NCI-H1417 treated with DMSO at 0.1 percent for 48 hours (cell line): Measurements from ENCODE around the gene HBB.
"Not testable (repeated sequence)": the region's sequence is repeated elsewhere in the genome, so short reads cannot be mapped to it uniquely, and the experiment has no call there.

Experiments used
- DNase-seq: peaks from one replicate; lab custom pipeline; 2025; lab: John Stamatoyannopoulos, UW

HBB gene

GRCh38 chr11:5226732-5227310, at the start of gene HBB:
TSS of gene HBB (minus strand) at chr11:5227071. CDS start at chr11:5227021, 50 bp downstream.
- no peak for DNase-seq

DNA sequence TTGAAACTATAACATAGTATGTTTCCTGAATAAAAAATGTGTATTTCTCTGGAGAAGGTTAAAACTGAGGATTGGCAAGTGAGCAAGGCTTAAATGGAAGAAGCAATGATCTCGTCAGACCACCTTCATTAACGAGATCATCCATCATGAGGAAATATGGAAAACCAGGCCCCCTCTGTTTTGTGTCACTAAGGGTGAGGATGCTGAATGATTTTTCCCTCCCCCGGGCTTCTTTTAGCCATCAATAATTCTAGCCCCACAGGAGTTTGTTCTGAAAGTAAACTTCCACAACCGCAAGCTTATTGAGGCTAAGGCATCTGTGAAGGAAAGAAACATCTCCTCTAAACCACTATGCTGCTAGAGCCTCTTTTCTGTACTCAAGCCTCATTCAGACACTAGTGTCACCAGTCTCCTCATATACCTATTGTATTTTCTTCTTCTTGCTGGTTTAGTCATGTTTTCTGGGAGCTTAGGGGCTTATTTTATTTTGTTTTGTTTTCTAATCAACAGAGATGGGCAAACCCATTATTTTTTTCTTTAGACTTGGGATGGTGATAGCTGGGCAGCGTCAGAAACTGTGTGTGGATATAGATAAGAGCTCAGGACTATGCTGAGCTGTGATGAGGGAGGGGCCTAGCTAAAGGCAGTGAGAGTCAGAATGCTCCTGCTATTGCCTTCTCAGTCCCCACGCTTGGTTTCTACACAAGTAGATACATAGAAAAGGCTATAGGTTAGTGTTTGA, 48.7 kb upstream of the HBB start:
- no peak for DNase-seq

DNA sequence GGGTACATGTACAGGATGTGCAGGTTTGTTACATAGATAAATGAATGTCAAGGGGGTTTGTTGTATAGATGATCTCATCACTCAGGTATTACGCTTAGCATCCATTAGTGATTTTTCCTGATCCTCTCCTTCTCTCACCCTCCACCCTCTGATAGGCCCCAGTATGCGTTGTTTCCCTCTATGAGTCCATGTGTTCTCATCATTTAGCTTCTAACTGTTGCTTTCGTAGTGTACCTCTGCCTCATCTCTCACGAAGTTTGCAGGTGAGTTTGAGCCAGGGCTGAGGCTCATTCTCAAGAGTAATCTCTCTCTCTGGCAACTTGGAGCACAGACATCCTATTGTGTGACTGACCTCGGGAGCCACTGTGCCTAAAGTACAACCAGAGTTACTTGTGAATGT, 47.5 kb upstream of the HBB start:
- no peak for DNase-seq

DNA sequence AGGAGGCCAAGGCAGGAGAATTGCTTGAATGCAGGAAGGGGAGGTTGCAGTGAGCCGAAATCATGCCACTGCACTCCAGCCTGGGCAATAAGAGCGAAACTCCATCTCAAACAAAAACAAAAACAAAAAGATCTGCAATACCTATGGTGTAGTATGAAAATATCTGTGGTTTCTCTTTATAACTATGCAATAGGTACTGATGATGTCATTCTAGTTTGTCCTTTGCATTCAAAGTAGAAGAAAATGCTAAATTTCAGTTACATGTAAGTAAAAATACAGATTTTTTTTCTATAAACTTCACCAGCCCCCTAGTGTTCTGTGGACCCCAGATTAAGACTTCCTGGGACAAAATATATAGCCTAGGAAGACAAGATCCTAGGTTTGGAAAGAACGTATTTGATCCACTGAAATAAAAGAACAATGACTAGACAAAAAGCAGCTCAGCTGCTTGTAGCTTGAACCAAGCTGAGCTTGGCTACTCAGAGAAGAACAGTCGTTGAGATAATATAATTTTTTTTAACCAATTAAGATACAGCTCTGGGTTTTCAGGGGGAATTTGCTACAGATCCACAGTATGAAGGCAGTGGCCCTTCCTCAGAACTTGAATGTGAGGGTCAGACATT, 45.6 kb upstream of the HBB start:
- no peak for DNase-seq

DNA sequence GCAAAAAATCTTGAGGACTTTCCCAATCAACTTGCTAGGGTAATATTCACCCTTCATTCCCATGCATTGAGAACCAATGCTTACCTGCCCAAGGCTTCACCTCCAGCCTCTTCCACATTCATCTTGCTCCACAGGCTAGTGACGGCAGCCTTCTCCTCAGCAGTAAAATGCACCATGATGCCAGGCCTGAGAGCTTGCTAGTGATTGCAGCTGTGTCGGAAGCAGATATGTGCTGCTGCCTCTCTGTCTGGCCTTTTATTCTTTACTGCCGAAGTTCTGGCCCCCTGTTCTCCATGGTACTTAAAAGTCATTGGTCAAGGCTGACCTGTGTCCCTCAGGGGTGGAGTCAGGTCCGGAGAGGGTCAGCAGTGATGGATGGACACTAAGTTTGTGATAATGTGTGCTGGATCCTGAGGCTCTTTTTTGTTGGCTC, 42.9 kb upstream of the HBB start, which contains the start of gene HBE1:
Gene HBE1, minus strand, starts transcription at position 231 of the 433 bp plus-strand sequence. Its CDS starts 55 bp downstream, at position 176.
- DNase-seq = no peak

GRCh38 chr11:5267033-5267563, 40.2 kb upstream of the HBB start:
- no peak for DNase-seq

- no peak for DNase-seq
Measured at GRCh38 chr11:5266609-5267008, 39.7 kb upstream of the HBB start.

DNA sequence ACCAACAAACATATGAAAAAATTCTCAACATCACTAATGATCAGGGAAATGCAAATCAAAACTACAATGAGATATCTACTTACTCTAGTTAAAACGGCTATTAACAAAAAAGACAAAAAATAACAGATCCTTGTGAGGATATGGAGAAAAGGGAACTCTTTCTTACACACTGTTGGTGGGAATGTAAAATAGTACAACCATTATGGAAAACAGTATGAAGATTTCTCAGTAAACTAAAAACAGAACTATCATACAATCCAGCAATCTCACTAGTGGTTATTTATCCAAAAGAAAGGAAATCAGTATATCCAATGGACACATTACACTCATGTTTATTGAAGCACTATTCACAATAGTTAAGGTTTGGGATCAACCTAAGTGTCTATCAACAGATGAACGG, 39.0 kb upstream of the HBB start:
- DNase-seq = no peak

GRCh38 chr11:5258543-5259262, 31.8 kb upstream of the HBB start:
- no peak for DNase-seq

DNA sequence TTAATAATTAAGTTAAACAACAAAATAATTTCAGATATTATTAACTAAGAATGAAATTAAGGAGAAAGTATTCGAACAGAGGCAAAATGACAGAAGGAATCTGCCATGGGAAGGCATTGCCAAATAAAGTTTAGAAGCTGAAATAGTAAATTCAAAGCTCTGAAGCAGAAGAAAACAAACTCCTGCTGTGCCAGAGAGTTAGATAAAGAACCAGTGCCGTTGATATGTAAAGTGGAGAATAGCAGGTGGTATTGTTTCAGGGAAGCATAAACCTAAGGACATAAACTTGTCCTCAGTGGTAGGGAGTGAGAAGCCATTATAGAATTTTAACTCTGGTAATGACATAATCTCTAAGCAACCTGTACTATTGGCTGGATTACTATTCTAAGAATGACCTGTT, 30.4 kb upstream of the HBB start:
- no peak for DNase-seq

GRCh38 chr11:5254646-5255413, 28.0 kb upstream of the HBB start, which contains the start of gene HBG2:
TSS of gene HBG2 (minus strand) at chr11:5254781. CDS start at chr11:5254728, 53 bp downstream.
- not testable (repeated sequence) for DNase-seq

DNA sequence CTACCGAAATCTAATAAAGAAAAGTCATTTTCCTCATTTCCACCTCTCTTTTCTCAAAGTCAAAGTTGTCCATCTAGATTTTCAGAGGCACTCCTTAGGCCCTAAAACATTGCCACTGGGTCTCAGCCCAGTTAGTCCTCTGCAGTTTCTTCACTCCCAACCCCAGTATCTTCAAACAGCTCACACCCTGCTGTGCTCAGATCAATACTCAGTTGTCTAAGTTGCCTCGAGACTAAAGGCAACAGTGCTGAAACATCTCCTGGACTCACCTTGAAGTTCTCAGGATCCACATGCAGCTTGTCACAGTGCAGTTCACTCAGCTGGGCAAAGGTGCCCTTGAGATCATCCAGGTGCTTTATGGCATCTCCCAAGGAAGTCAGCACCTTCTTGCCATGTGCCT, 27.2 kb upstream of the HBB start:
- not testable (repeated sequence) for DNase-seq

DNA sequence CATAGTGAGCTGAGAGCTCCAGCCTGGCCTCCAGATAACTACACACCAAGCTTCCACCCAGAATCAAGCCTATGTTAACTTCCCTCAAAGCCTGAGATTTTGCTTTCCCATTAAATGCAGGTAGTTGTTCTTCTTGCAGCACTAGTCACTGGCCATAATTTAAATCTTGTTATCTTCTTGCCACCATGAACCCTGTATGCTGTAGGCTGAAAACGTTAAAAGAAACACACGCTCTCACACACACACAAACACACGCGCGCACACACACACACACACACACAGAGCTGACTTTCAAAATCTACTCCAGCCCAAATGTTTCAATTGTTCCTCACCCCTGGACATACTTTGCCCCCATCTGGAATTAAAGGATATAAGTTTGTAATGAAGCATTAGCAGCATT, 26.6 kb upstream of the HBB start:
- not testable (repeated sequence) for DNase-seq

- no peak for DNase-seq
Measured at GRCh38 chr11:5252919-5253265, 26.0 kb upstream of the HBB start.

GRCh38 chr11:5252192-5252918, 25.5 kb upstream of the HBB start:
- no peak for DNase-seq

GRCh38 chr11:5251746-5252145, 24.9 kb upstream of the HBB start:
- DNase-seq = no peak

GRCh38 chr11:5250543-5251204, 23.8 kb upstream of the HBB start:
- DNase-seq = no peak

DNA sequence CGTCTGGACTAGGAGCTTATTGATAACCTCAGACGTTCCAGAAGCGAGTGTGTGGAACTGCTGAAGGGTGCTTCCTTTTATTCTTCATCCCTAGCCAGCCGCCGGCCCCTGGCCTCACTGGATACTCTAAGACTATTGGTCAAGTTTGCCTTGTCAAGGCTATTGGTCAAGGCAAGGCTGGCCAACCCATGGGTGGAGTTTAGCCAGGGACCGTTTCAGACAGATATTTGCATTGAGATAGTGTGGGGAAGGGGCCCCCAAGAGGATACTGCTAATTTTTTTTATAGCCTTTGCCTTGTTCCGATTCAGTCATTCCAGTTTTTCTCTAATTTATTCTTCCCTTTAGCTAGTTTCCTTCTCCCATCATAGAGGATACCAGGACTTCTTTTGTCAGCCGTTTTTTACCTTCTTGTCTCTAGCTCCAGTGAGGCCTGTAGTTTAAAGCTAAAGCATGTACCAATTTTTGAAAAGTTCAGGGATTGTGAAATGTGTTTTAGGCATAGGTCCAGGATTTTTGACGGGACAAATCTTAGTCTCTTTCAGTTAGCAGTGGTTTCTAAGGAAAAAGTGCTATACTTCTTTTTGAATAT, 23.0 kb upstream of the HBB start, which contains the start of gene HBG1:
Gene HBG1, minus strand, starts transcription at position 51 of the 590 bp plus-strand sequence. CDS start 53 bp downstream, outside the sequence.
- DNase-seq = not testable (repeated sequence)

DNA sequence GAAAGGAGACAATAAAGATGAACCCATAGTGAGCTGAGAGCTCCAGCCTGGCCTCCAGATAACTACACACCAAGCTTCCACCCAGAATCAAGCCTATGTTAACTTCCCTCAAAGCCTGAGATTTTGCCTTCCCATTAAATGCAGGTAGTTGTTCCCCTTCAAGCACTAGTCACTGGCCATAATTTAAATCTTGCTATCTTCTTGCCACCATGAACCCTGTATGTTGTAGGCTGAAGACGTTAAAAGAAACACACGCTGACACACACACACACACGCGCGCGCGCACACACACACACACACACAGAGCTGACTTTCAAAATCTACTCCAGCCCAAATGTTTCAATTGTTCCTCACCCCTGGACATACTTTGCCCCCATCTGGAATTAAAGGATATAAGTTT, 21.6 kb upstream of the HBB start:
- not testable (repeated sequence) for DNase-seq
